Stimulated activated CD4-positive, alpha-beta T cell treated with anti-CD3 and anti-CD28 coated beads, Interleukin-12 subunit alpha, Interleukin-12 subunit beta, amount 100 ng/mL, for 48 hours (primary cell): ENCODE measurements around the gene SPPL2A.

Experiments used
- DNase-seq, 3 donors: peaks; one replicate each; pipeline ENCODE4 v3.0.0-alpha.2; 2020; ENCODE audit warnings: low read depth in 2 of 3, low spot score in 1 of 3

Gene SPPL2A

GRCh38 chr15:50774450-50774849, 8.9 kb upstream of the SPPL2A start:
- no peak for DNase-seq

- no peak for DNase-seq
These were observed 7.9 kb upstream of the SPPL2A start for GRCh38 chr15:50773389-50773788.

GRCh38 chr15:50767332-50767861, 1.9 kb upstream of the SPPL2A start:
- no peak for DNase-seq

GRCh38 chr15:50764461-50765194, 878 bp downstream of the SPPL2A start:
- no peak for DNase-seq

- DNase-seq = no peak
These were observed 6.7 kb downstream of the SPPL2A start for GRCh38 chr15:50758712-50759205.

- no peak for DNase-seq
These were observed 12.0 kb downstream of the SPPL2A start for GRCh38 chr15:50753463-50753862.

GRCh38 chr15:50751394-50751793, 14.1 kb downstream of the SPPL2A start:
- DNase-seq = no peak

GRCh38 chr15:50750227-50750705, 15.2 kb downstream of the SPPL2A start:
- no peak for DNase-seq

- DNase-seq = no peak
These were observed 18.0 kb downstream of the SPPL2A start for GRCh38 chr15:50747523-50747922.

- no peak for DNase-seq
These were observed 20.9 kb downstream of the SPPL2A start for GRCh38 chr15:50744601-50745000.

GRCh38 chr15:50740955-50741354, 24.6 kb downstream of the SPPL2A start:
- DNase-seq = no peak

- no peak for DNase-seq
These were observed 28.7 kb downstream of the SPPL2A start for GRCh38 chr15:50736823-50737222.

- DNase-seq = no peak
These were observed 30.4 kb downstream of the SPPL2A start for GRCh38 chr15:50735156-50735555.

- no peak for DNase-seq
These were observed 39.2 kb downstream of the SPPL2A start for GRCh38 chr15:50726315-50726714.

- DNase-seq = no peak
These were observed 46.8 kb downstream of the SPPL2A start for GRCh38 chr15:50718700-50719125.

GRCh38 chr15:50712018-50712417, 53.5 kb downstream of the SPPL2A start:
- DNase-seq = no peak

- DNase-seq = no peak
These were observed 54.9 kb downstream of the SPPL2A start for GRCh38 chr15:50710585-50710984.

- DNase-seq = no peak
These were observed 57.6 kb downstream of the SPPL2A start for GRCh38 chr15:50707878-50708427.

- DNase-seq = no peak
These were observed 62.7 kb downstream of the SPPL2A start for GRCh38 chr15:50702762-50703334.

- DNase-seq = no peak
These were observed 67.4 kb downstream of the SPPL2A start for GRCh38 chr15:50698101-50698500.

GRCh38 chr15:50697109-50697797, 68.3 kb downstream of the SPPL2A start:
- no peak for DNase-seq
